Endothelial cell of umbilical vein (primary cell): ENCODE measurements around the gene SLC35E2B. TPM values are rescaled to one million over a fixed set of nuclear protein-coding genes. Genes with fewer than 3 reads are reported as not detected.
"Not testable (repeated sequence)": the region's sequence is repeated elsewhere in the genome, so short reads cannot be mapped to it uniquely, and the experiment has no call there.

Experiments used
- Bru-seq: library from RNA; stranded (reverse); fragments of 400-500 nt; gene quantifications from one replicate; lab custom pipeline; 2021; lab: Mats Ljungman, UMichigan
- BruChase-seq, 2 experiments: library from RNA; stranded (reverse); fragments of 400-500 nt; gene quantifications; one replicate each; lab custom pipeline; 2021; lab: Mats Ljungman, UMichigan
- BruUV-seq: library from RNA; stranded (reverse); fragments of 400-500 nt; replicated peaks from 2 replicates; lab custom pipeline; 2021; lab: Mats Ljungman, UMichigan
- CTCF ChIA-PET: fragments of 300-600, 350-600 bp; sonication (Branson Sonifier 250); formaldehyde crosslinking; loops from one replicate; lab custom pipeline; 2021; ENCODE audit warnings: antibody characterized with exemption, inconsistent platforms; lab: Charles Lee
- POLR2A ChIA-PET: fragments of 300-600, 350-600 bp; sonication (Branson Sonifier 250); formaldehyde crosslinking; loops from one replicate; lab custom pipeline; 2021; ENCODE audit warnings: antibody characterized with exemption, inconsistent platforms; lab: Charles Lee
- DNase-seq: peaks from one replicate; pipeline ENCODE4 v3.0.0-alpha.2; 2011; ENCODE audit warnings: low read depth, low spot score
- FAIRE-seq: peaks from 2 replicates; lab custom pipeline; 2011; peaks lifted over from hg19 to GRCh38; lab: Jason Lieb, UNC
- H2AFZ ChIP-seq: 2 replicates; pipeline ENCODE4 v1.6.0; 2012; ENCODE audit warnings: low read depth, low read length, control low read depth, inconsistent platforms
- H3K27ac ChIP-seq: 2 replicates; pipeline ENCODE4 v1.5.1; 2011; ENCODE audit warnings: low read depth, mild to moderate bottlenecking, control low read depth, low read length, moderate library complexity; ENCODE audit not compliant: insufficient read depth
- H3K27me3 ChIP-seq, 2 experiments: 2 replicates each; pipeline versions ENCODE4 v1.6.0 to v1.6.1; 2011; ENCODE audit warnings: low read length in 2 of 2, mixed read lengths in 1 of 2; ENCODE audit not compliant: control insufficient read depth in 2 of 2, insufficient read depth in 2 of 2
- H3K36me3 ChIP-seq, 2 experiments: 2 replicates in 1 of 2; 3 replicates in 1 of 2; pipeline ENCODE4 v1.5.1; 2011; ENCODE audit warnings: low read length in 2 of 2, mild to moderate bottlenecking in 1 of 2, moderate library complexity in 1 of 2; ENCODE audit not compliant: control insufficient read depth in 2 of 2, insufficient read depth in 2 of 2; ENCODE audit errors: extremely low read depth in 1 of 2
- H3K4me1 ChIP-seq: 3 replicates; pipeline ENCODE4 v1.5.1; 2011; ENCODE audit warnings: mild to moderate bottlenecking, low read length; ENCODE audit not compliant: control insufficient read depth, insufficient read depth; ENCODE audit errors: extremely low read depth
- H3K4me2 ChIP-seq: 2 replicates; pipeline ENCODE4 v1.6.1; 2011; ENCODE audit warnings: low read length, control low read depth, mixed read lengths; ENCODE audit not compliant: insufficient read depth
- H3K4me3 ChIP-seq, 3 experiments: fragments of 200-600 bp in 1 of 3; sonication (generic), shearing (Covaris generic) in 1 of 3; replicated peaks in 1 of 3; 2 replicates each; pipeline ENCODE4 v1.5.1; 2011 to 2016; ENCODE audit warnings: control low read depth in 3 of 3, low read length in 3 of 3, mild to moderate bottlenecking in 2 of 3, inconsistent platforms in 1 of 3, low read depth in 1 of 3, moderate library complexity in 1 of 3; ENCODE audit not compliant: insufficient read depth in 1 of 3
- H3K79me2 ChIP-seq: 2 replicates; pipeline ENCODE4 v1.6.0; 2012; ENCODE audit warnings: low read length, inconsistent platforms; ENCODE audit not compliant: control insufficient read depth, insufficient read depth
- H3K9ac ChIP-seq: replicated peaks from 2 replicates; pipeline ENCODE3; 2011; ENCODE audit warnings: low read length, control low read depth; ENCODE audit not compliant: insufficient read depth; ENCODE audit errors: extremely low read depth
- H3K9me1 ChIP-seq: replicated peaks from 3 replicates; pipeline ENCODE4 v1.6.0; 2011; ENCODE audit warnings: mild to moderate bottlenecking, low read length; ENCODE audit not compliant: control insufficient read depth, insufficient read depth; ENCODE audit errors: extremely low read depth
- H3K9me3 ChIP-seq: replicated peaks from 2 replicates; pipeline ENCODE4 v1.5.1; 2012; ENCODE audit warnings: low read length, inconsistent platforms; ENCODE audit not compliant: control insufficient read depth, insufficient read depth
- H4K20me1 ChIP-seq: replicated peaks from 2 replicates; pipeline ENCODE3; 2011; ENCODE audit warnings: mild to moderate bottlenecking, low read length; ENCODE audit not compliant: control insufficient read depth, insufficient read depth; ENCODE audit errors: extremely low read depth
- POLR2AphosphoS5 ChIP-seq: IDR thresholded peaks from 2 replicates; pipeline ENCODE4 v1.6.1; 2012; ENCODE audit warnings: low read depth, mild to moderate bottlenecking, control low read depth, low read length, moderate library complexity; ENCODE audit not compliant: insufficient read depth
- dilution Hi-C: fragments of 300-500 bp; cut with MboI; formaldehyde crosslinking; loops from one replicate; pipeline ENCODE4 v1.15.0; 2019; ENCODE audit warnings: low sequenced_read_pairs; ENCODE audit not compliant: extremely low pct_ligation_motif_present
- intact Hi-C: fragments of 100-400 bp; cut with micrococcal nuclease; formaldehyde crosslinking; loops from one replicate; pipeline ENCODE4 v1.10.0; 2022
- long read RNA-seq: library from polyadenylated mRNA; stranded (forward); transcript quantifications from one replicate; pipeline ENCODE4 v2.0.0, GENCODE V29; 2021
- polyA minus RNA-seq, 3 experiments: library from RNA; depleted of rRNA, polyadenylated mRNA; stranded (reverse); fragments of >200 nt; gene quantifications; 1 replicate in 1 of 3; 2 replicates in 2 of 3; pipeline ENCODE4 v1.2.3, GENCODE V29; 2011
- polyA plus RNA-seq, 4 experiments: library from polyadenylated mRNA; depleted of rRNA in 3 of 4; stranded (reverse) in 3 of 4; unstranded in 1 of 4; fragments of >200 nt; gene quantifications; 2 replicates each; pipeline versions ENCODE4 v1.2.1 to v1.2.3, GENCODE V29; 2011 to 2012; ENCODE audit warnings: missing spikeins in 1 of 4
- total RNA-seq: library from RNA; stranded (reverse); gene quantifications from 2 replicates; pipeline ENCODE4 v1.2.3, GENCODE V29; 2021
- TF ChIP-seq, protein P1 (sequence below), 2 donors: IDR thresholded peaks; 1 replicate in 1 of 2; 2 replicates in 1 of 2; pipeline ENCODE4 v1.5.1; 2011; ENCODE audit warnings: low read length in 2 of 2, mild to moderate bottlenecking in 2 of 2, moderate library complexity in 2 of 2, control low read depth in 1 of 2, inconsistent platforms in 1 of 2, low read depth in 1 of 2; ENCODE audit not compliant: insufficient read depth in 1 of 2; ENCODE audit errors: extremely low read depth in 1 of 2

SLC35E2B gene
- total RNA-seq (46.9 and 51.2 TPM in 2 replicates), polyA plus RNA-seq (26.4 and 28.0 TPM in 2 replicates), polyA minus RNA-seq (38.7 and 40.6 TPM in 2 replicates), Bru-seq, nascent RNA (percentile 66 among the genes with signal in this experiment), BruChase-seq, experiment 1, labeled RNA remaining after a 6-hour chase (percentile 89 among the genes with signal in this experiment), BruChase-seq, experiment 2, labeled RNA remaining after a 2-hour chase (percentile 82 among the genes with signal in this experiment)
- 18.4 and 21.0 TPM in 2 replicates for polyA plus RNA-seq (2011; cell fraction: cytosol; rRNA removed)
- polyA plus RNA-seq (2011; cell fraction: nucleus; rRNA removed) = 57.6 and 60.9 TPM in 2 replicates
- polyA plus RNA-seq (2012) = 22.2 and 22.3 TPM in 2 replicates
- 14.8 TPM for polyA minus RNA-seq (2011; cell fraction: cytosol; rRNA and poly(A)+ RNA removed)
- polyA minus RNA-seq (2011; cell fraction: nucleus; rRNA and poly(A)+ RNA removed) = 25.7 and 27.4 TPM in 2 replicates
- long read RNA-seq, full-length matches to known transcripts = 4 of 37 reads
- long read RNA-seq, partial matches to known transcripts = 4 of 37 reads
- long read RNA-seq, other reads (novel, unspliced or antisense) = 29 of 37 reads

- H3K27me3 ChIP-seq, H2AFZ ChIP-seq, H3K9me1 ChIP-seq, H3K4me1 ChIP-seq, H3K36me3 ChIP-seq, CTCF ChIA-PET, POLR2A ChIA-PET, dilution Hi-C loops, H3K9ac ChIP-seq, H3K4me2 ChIP-seq, H4K20me1 ChIP-seq, H3K79me2 ChIP-seq, H3K9me3 ChIP-seq: not testable (repeated sequence)
- FAIRE-seq (peak; percentile 97), DNase-seq (peak; percentile 84)
- TF ChIP-seq POLR2AphosphoS5 = peak; percentile 58
- TF ChIP-seq, protein P1, sequence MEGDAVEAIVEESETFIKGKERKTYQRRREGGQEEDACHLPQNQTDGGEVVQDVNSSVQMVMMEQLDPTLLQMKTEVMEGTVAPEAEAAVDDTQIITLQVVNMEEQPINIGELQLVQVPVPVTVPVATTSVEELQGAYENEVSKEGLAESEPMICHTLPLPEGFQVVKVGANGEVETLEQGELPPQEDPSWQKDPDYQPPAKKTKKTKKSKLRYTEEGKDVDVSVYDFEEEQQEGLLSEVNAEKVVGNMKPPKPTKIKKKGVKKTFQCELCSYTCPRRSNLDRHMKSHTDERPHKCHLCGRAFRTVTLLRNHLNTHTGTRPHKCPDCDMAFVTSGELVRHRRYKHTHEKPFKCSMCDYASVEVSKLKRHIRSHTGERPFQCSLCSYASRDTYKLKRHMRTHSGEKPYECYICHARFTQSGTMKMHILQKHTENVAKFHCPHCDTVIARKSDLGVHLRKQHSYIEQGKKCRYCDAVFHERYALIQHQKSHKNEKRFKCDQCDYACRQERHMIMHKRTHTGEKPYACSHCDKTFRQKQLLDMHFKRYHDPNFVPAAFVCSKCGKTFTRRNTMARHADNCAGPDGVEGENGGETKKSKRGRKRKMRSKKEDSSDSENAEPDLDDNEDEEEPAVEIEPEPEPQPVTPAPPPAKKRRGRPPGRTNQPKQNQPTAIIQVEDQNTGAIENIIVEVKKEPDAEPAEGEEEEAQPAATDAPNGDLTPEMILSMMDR (IDR thresholded peaks at IDR 0.05; ENCODE audit: extremely low read depth in 1 of 2, insufficient read depth in 1 of 2, low read depth in 1 of 2, low read length in 2 of 2) = peak in 1 of 2 donors; percentile 26
- H3K27ac ChIP-seq = peak within 1 kb of the TSS; percentile 75
- TSS peak; percentile 26 for BruUV-seq
- intact Hi-C loops = loop anchor here (10.0 kb wide), 1 partner anchor 52 kb away; no protein-coding TSS in a partner anchor
- peak within 1 kb of the TSS in 1 of 3 experiments; percentile 58 for H3K4me3 ChIP-seq
Measured at GRCh38 chr1:1692714-1693647, at the start of gene SLC35E2B. Gene SLC35E2B, minus strand, starts transcription at chr1:1692795. Its CDS starts 16,096 bp downstream, at chr1:1676699.

DNA sequence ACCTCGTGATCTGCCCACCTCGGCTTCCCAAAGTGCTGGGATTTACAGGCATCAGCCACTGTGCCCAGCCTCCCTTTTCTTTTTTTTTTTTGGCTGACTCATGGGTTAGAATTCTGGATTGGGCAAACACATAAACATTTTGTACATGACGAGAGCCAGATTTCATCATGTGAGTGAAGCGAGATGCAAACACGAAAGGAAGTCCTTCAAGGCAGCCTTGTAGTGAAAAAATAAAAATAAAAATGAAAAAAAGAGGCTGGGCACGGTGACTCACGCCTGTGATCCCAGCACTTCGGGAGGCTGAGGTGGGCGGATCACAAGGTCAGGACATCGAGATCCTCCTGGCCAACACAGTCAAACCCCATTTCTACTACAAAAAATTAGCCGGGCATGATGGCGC is 48.4 kb upstream of the SLC35E2B start:
- DNase-seq = peak; percentile 26
- H3K9me1 ChIP-seq, H3K4me3 ChIP-seq, H3K79me2 ChIP-seq, H3K9me3 ChIP-seq, FAIRE-seq, CTCF ChIA-PET, H3K27me3 ChIP-seq, dilution Hi-C loops, POLR2A ChIA-PET, H3K36me3 ChIP-seq, H2AFZ ChIP-seq, BruUV-seq, H3K9ac ChIP-seq, H3K4me2 ChIP-seq, H3K27ac ChIP-seq, H3K4me1 ChIP-seq, H4K20me1 ChIP-seq: not testable (repeated sequence)
- intact Hi-C loops = loop anchor here (10.0 kb wide), 1 partner anchor 46 kb away; the partner anchor contains the start of gene SLC35E2B

DNA sequence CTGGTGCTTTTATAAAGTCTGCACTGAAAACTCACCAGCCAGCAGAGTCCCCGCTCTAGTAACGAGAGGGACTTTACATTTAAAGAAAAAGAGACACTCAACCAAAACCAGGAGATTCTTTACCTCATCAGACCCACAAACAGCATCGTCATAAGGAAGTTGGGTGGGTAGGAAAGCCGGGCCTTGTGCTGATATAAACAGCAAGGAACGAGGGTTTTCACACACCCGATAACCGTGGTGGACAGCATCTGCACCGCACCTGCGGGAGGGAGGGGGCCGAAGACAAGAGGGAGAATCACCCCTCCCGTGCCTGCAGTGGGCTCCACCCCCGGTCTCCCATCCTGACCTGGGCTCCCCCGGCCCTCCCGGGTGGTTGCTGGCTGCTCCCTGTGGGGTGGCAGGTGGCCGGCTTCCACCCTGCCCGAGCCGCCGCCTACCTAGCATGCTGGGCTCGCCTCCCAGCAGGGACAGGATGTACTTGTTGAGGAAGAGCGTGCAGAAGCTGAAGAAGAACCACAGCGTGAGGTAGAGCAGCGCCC is 46.3 kb upstream of the SLC35E2B start:
- H4K20me1 ChIP-seq, H3K9me1 ChIP-seq, H3K4me1 ChIP-seq, intact Hi-C loops, dilution Hi-C loops, H3K27me3 ChIP-seq, DNase-seq, POLR2A ChIA-PET, H3K79me2 ChIP-seq, H2AFZ ChIP-seq, H3K9ac ChIP-seq, H3K4me2 ChIP-seq, H3K36me3 ChIP-seq, H3K4me3 ChIP-seq, CTCF ChIA-PET, FAIRE-seq, H3K9me3 ChIP-seq, BruUV-seq, H3K27ac ChIP-seq: not testable (repeated sequence)
